HCT116 (cell line): ENCODE results near the gene SEMA3E.

ENCODE experiments used
- JUND ChIP-seq: IDR thresholded peaks from 2 replicates; pipeline ENCODE4 v1.6.1; 2012
- TCF7L2 ChIP-seq: IDR thresholded peaks from 2 replicates; pipeline ENCODE4 v1.7.0; 2011; ENCODE audit warnings: borderline replicate concordance, inconsistent platforms; ENCODE audit not compliant: insufficient read depth, insufficient read length; ENCODE audit errors: extremely low read depth
- TF ChIP-seq, protein P1 (sequence below): IDR thresholded peaks from 2 replicates; pipeline ENCODE4 v1.6.1; 2012

DNA sequence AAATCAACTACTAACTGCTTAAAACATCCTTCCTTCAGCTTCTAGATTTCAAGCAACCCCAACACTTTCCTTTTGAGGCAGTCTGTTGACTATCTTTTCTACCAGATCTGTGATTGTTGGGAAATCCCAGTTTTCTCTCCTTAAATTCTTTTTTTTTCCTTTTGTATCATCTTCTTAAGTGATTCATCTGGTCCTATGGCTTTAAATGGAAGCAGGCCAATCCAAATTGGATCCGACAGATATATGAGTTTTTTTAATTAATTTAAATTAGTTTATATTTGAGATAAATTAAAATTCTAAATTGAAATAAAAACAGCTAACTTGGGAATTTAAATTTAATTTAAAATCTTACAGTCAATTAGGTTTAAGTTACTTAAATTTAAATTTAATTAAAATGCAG is 335.0 kb downstream of the SEMA3E start:
- TF ChIP-seq, protein P1, sequence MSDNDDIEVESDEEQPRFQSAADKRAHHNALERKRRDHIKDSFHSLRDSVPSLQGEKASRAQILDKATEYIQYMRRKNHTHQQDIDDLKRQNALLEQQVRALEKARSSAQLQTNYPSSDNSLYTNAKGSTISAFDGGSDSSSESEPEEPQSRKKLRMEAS: no peak
- TF ChIP-seq TCF7L2 (no peak), JUND (no peak)
